HepG2 (cell line): ENCODE results near the gene DRD5. TPM values are rescaled to one million over a fixed set of nuclear protein-coding genes. Genes with fewer than 3 reads are reported as not detected.

Experiments used
- ATAC-seq: fragments of 200-7000 bp; cut with Tn5 transposase; 3 replicates; pipeline ENCODE4 v1.9.1; 2020; ENCODE audit warnings: mild to moderate bottlenecking, moderate library complexity
- BruUV-seq: library from RNA; stranded (reverse); fragments of 400-500 nt; replicated peaks from 2 replicates; lab custom pipeline; 2021; lab: Mats Ljungman, UMichigan
- CTCF ChIA-PET: fragments of 300-600 bp; formaldehyde crosslinking; extraction: SDS; loops from one replicate; lab custom pipeline; 2021; ENCODE audit warnings: low total read pairs, inconsistent platforms, low intra/inter-chr PET ratio; lab: Yijun Ruan, JAX
- POLR2A ChIA-PET: fragments of 350-600 bp; sonication (Branson Sonifier 250); formaldehyde crosslinking; loops from one replicate; lab custom pipeline; 2020; ENCODE audit warnings: antibody characterized with exemption, inconsistent platforms; lab: Yijun Ruan, JAX
- DNase-seq: peaks from one replicate; pipeline ENCODE4 v3.0.0-alpha.2; 2015; ENCODE audit warnings: low spot score
- FAIRE-seq: peaks from 3 replicates; lab custom pipeline; 2011; peaks lifted over from hg19 to GRCh38; lab: Jason Lieb, UNC
- H2AFZ ChIP-seq: one replicate; pipeline ENCODE4 v1.6.1; 2011; ENCODE audit warnings: low read length, inconsistent platforms
- H3K27ac ChIP-seq: fragments of 300-600 bp; 3 replicates; pipeline ENCODE4 v1.8.0; 2011; ENCODE audit warnings: mixed run types, mild to moderate bottlenecking, mixed read lengths, low read length, inconsistent platforms; ENCODE audit not compliant: insufficient read depth; ENCODE audit errors: extremely low read length
- H3K27me3 ChIP-seq, 2 experiments: fragments of 200-600 bp in 1 of 2; 2 replicates in 1 of 2; 3 replicates in 1 of 2; pipeline versions ENCODE4 v1.6.0 to v1.8.0; 2011; ENCODE audit warnings: low read length in 2 of 2, mild to moderate bottlenecking in 2 of 2, moderate library complexity in 2 of 2, inconsistent platforms in 1 of 2; ENCODE audit not compliant: insufficient read depth in 2 of 2, control insufficient read depth in 1 of 2
- H3K36me3 ChIP-seq, 2 experiments: fragments of 200-600 bp in 1 of 2; replicated peaks in 1 of 2; 2 replicates in 1 of 2; 3 replicates in 1 of 2; pipeline versions ENCODE4 v1.5.1 to v1.8.0; 2011; ENCODE audit warnings: low read length in 2 of 2, inconsistent platforms in 1 of 2; ENCODE audit not compliant: insufficient read depth in 2 of 2, control insufficient read depth in 1 of 2
- H3K4me1 ChIP-seq: 2 replicates; pipeline ENCODE4 v1.5.1; 2012; ENCODE audit warnings: low read length, inconsistent platforms; ENCODE audit not compliant: insufficient read depth
- H3K4me2 ChIP-seq: 2 replicates; pipeline ENCODE4 v1.6.0; 2011; ENCODE audit warnings: low read depth, low read length, inconsistent platforms
- H3K4me3 ChIP-seq, 3 experiments: fragments of 200-600 bp in 1 of 3; sonication (generic), shearing (Covaris generic) in 1 of 3; replicated peaks in 1 of 3; 2 replicates each; pipeline ENCODE4 v1.5.1; 2011 to 2016; ENCODE audit warnings: low read length in 3 of 3, inconsistent platforms in 2 of 3, low read depth in 2 of 3, mild to moderate bottlenecking in 2 of 3, control low read depth in 1 of 3, mixed read lengths in 1 of 3; ENCODE audit not compliant: insufficient read depth in 1 of 3
- H3K79me2 ChIP-seq: one replicate; pipeline ENCODE4 v1.6.1; 2011; ENCODE audit warnings: low read length, inconsistent platforms; ENCODE audit not compliant: insufficient read depth
- H3K9ac ChIP-seq: 2 replicates; pipeline ENCODE4 v1.6.0; 2011; ENCODE audit warnings: mild to moderate bottlenecking, low read depth, low read length, inconsistent platforms; ENCODE audit not compliant: insufficient read depth
- H3K9me3 ChIP-seq: 2 replicates; pipeline ENCODE4 v1.5.1; 2012; ENCODE audit warnings: mild to moderate bottlenecking, low read length
- H4K20me1 ChIP-seq: 2 replicates; pipeline ENCODE4 v1.6.0; 2011; ENCODE audit warnings: inconsistent platforms, mild to moderate bottlenecking, low read length, moderate library complexity; ENCODE audit not compliant: insufficient read depth
- CBX1 ChIP-seq: IDR thresholded peaks from one replicate; pipeline ENCODE4 v1.6.1; 2016; ENCODE audit warnings: antibody characterized with exemption, low read depth
- KMT2B ChIP-seq: IDR thresholded peaks from 2 replicates; pipeline ENCODE4 v1.6.1; 2016; ENCODE audit warnings: missing genetic modification reagents, missing compliant biosample characterization
- STAG1 ChIP-seq: sonication (generic); formaldehyde crosslinking; IDR thresholded peaks from 2 replicates; pipeline ENCODE4 v1.4.0; 2020; ENCODE audit warnings: missing genetic modification reagents
- TEAD3 ChIP-seq: optimal IDR thresholded peaks from 2 replicates; pipeline ENCODE3; 2016; ENCODE audit warnings: borderline replicate concordance
- ZEB1 ChIP-seq: IDR thresholded peaks from 2 replicates; pipeline ENCODE4 v1.6.1; 2012; ENCODE audit warnings: mild to moderate bottlenecking, low read depth, inconsistent platforms; ENCODE audit not compliant: insufficient replicate concordance
- ZNF282 ChIP-seq: fragments of 450-650 bp; IDR thresholded peaks from 2 replicates; pipeline ENCODE4 v1.6.1; 2018; ENCODE audit not compliant: partially characterized antibody
- ZNF333 ChIP-seq: sonication (generic); formaldehyde crosslinking; IDR thresholded peaks from 2 replicates; pipeline ENCODE4 v1.4.0; 2020; ENCODE audit warnings: mild to moderate bottlenecking, missing genetic modification reagents, borderline replicate concordance
- ZNF337 ChIP-seq: sonication (generic); formaldehyde crosslinking; IDR thresholded peaks from 2 replicates; pipeline ENCODE4 v1.5.1; 2020; ENCODE audit warnings: missing genetic modification reagents, low read depth, mild to moderate bottlenecking, borderline replicate concordance
- WGBS: methylation state at CpG from one replicate; pipeline ENCODE4 v1.1.6; 2017; ENCODE audit warnings: low lambda C conversion rate; 5-methylcytosine and 5-hydroxymethylcytosine counted together
- in situ Hi-C: cut with HindIII; loops from 2 replicates; pipeline ENCODE4 v1.10.0; 2017; ENCODE audit warnings: low pct_unique_long_range_greater_than_20kb; ENCODE audit not compliant: extremely low pct_ligation_motif_present
- intact Hi-C: fragments of 100-400 bp; cut with micrococcal nuclease; formaldehyde crosslinking; loops from one replicate; pipeline ENCODE4 v1.10.0; 2022; ENCODE audit not compliant: unreplicated experiment
- polyA plus RNA-seq, 8 experiments: library from polyadenylated mRNA; depleted of rRNA in 3 of 8; stranded (reverse) in 7 of 8; unstranded in 1 of 8; fragments of >200 nt; fragmentation: Illumina TruSeq in 4 of 8; extraction: Trizol in 4 of 8; gene quantifications; 2 replicates each; pipeline versions ENCODE4 v1.2.1 to v1.2.3, GENCODE V29; 2011 to 2016; ENCODE audit warnings: low read depth in 4 of 8, missing spikeins in 1 of 8, mixed read lengths in 1 of 8; ENCODE audit not compliant: insufficient read depth in 1 of 8
- total RNA-seq, 5 experiments: library from RNA; depleted of rRNA; stranded (reverse); fragments of >200 nt; fragmentation: Illumina TruSeq; extraction: Trizol; gene quantifications; 2 replicates each; pipeline ENCODE4 v1.2.3, GENCODE V29; 2016; ENCODE audit warnings: low read depth in 1 of 5
- TF ChIP-seq, protein P1 (sequence below): sonication (generic); formaldehyde crosslinking; IDR thresholded peaks from 2 replicates; pipeline ENCODE4 v1.5.0; 2020; ENCODE audit warnings: mild to moderate bottlenecking, missing genetic modification reagents, moderate library complexity
- TF ChIP-seq, protein P2 (sequence below): sonication (generic); formaldehyde crosslinking; IDR thresholded peaks from 2 replicates; pipeline ENCODE4 v1.5.1; 2020; ENCODE audit warnings: missing genetic modification reagents, mild to moderate bottlenecking, borderline replicate concordance
- TF ChIP-seq, protein P3 (sequence below): IDR thresholded peaks from 2 replicates; pipeline ENCODE4 v1.6.1; 2018; ENCODE audit warnings: missing genetic modification reagents

Gene DRD5
- total and polyA plus RNA-seq, 2 of the 13 experiments (the other 11 are each of a cell fraction or from before 2014, with no cell fraction given): not detected

- ChIA-PET CTCF (interaction anchor here (1.2 to 1.5 kb wide), 2 partner anchors 250 to 252 kb away, joined by 3 read pairs; no protein-coding TSS in a partner anchor), POLR2A (no interaction called here)
- H3K27me3 ChIP-seq: no peaks in the 10 kb centered on the region
- H3K79me2 ChIP-seq: no peaks in the 10 kb centered on the region
- no peak overlapping the region for H3K27ac ChIP-seq
- in situ Hi-C loops: loop anchor here (25.0 kb wide), 1 partner anchor 647 kb away; no protein-coding TSS in a partner anchor
- peak; percentile 15 for DNase-seq
- no peak for ATAC-seq
- TF ChIP-seq STAG1 (CRISPR knock-in tag) (0 out of 2 replicates have a peak, but pooled peaks have one; percentile 27), KMT2B (no peak)
- TF ChIP-seq, protein P1, sequence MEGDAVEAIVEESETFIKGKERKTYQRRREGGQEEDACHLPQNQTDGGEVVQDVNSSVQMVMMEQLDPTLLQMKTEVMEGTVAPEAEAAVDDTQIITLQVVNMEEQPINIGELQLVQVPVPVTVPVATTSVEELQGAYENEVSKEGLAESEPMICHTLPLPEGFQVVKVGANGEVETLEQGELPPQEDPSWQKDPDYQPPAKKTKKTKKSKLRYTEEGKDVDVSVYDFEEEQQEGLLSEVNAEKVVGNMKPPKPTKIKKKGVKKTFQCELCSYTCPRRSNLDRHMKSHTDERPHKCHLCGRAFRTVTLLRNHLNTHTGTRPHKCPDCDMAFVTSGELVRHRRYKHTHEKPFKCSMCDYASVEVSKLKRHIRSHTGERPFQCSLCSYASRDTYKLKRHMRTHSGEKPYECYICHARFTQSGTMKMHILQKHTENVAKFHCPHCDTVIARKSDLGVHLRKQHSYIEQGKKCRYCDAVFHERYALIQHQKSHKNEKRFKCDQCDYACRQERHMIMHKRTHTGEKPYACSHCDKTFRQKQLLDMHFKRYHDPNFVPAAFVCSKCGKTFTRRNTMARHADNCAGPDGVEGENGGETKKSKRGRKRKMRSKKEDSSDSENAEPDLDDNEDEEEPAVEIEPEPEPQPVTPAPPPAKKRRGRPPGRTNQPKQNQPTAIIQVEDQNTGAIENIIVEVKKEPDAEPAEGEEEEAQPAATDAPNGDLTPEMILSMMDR (CRISPR knock-in tag): peak; percentile 59
- TF ChIP-seq, all 625 proteins: peak for 2
- Histone ChIP-seq H3K4me3 (no peak overlapping the region), H2AFZ (no peak overlapping the region), H3K4me2 (no peak overlapping the region), H3K9me3 (no peaks in the 10 kb centered on the region), H3K9ac (no peak overlapping the region), H4K20me1 (no peaks in the 10 kb centered on the region), H3K36me3 (no peaks in the 10 kb centered on the region), H3K4me1 (peaks cover 5% of the 10 kb centered on the region; the same call in 1 of the 2 replicates)
- FAIRE-seq: no peak
- BruUV-seq: no TSS peak
- 4% methylated on average over 6 of the region's 9 CpGs for WGBS
- intact Hi-C loops: loop anchor here (2.0 kb wide), 1 partner anchor 134 kb away; no protein-coding TSS in a partner anchor
Measured at GRCh38 chr4:9765091-9765490, 16.3 kb upstream of the DRD5 start.

DNA sequence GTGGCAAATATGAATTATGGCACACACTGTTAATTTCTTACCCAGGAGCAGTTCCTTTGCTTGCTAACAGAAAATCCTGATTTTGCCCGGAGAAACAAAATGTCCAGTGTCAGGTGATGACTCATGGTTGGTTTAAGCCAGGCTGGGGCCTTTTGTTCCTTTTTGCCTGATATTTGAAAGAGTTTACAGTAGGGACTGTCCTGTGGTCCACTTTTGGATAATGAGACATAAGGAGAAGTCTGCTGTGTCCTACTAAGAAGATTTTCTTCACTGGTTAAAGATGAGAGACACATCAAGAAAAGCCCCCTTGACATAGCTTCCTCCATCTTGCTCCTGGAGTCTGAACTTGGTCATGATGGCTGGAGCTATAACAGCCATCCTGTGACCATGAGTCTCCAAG, 12.1 kb upstream of the DRD5 start:
- no peaks in the 10 kb centered on the region for H3K9me3 ChIP-seq
- H2AFZ ChIP-seq: no peak overlapping the region
- ATAC-seq (no peak), DNase-seq (no peak), FAIRE-seq (no peak)
- H3K4me2 ChIP-seq: no peak overlapping the region
- POLR2A ChIA-PET: no interaction called here
- H3K36me3 ChIP-seq: no peaks in the 10 kb centered on the region
- H3K27me3 ChIP-seq: no peaks in the 10 kb centered on the region
- no peak for TF ChIP-seq CBX1
- TF ChIP-seq ZNF282: no peak
- no peak for TF ChIP-seq ZEB1
- no peak for TF ChIP-seq TEAD3 (CRISPR knock-in tag)
- TF ChIP-seq ZNF337 (CRISPR knock-in tag): no peak
- TF ChIP-seq, protein P2, sequence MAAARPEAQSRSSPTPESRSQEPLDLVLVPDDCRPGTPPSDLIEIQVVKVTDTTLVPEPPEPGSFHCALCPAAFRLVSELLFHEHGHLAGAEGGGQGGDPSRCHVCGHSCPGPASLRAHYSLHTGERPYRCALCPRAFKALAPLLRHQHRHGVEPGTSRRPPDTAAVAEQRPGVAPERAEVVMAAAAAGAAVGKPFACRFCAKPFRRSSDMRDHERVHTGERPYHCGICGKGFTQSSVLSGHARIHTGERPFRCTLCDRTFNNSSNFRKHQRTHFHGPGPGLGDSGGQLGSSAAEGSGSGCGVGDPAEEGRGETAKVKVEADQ (CRISPR knock-in tag): no peak
- TF ChIP-seq, protein P3, sequence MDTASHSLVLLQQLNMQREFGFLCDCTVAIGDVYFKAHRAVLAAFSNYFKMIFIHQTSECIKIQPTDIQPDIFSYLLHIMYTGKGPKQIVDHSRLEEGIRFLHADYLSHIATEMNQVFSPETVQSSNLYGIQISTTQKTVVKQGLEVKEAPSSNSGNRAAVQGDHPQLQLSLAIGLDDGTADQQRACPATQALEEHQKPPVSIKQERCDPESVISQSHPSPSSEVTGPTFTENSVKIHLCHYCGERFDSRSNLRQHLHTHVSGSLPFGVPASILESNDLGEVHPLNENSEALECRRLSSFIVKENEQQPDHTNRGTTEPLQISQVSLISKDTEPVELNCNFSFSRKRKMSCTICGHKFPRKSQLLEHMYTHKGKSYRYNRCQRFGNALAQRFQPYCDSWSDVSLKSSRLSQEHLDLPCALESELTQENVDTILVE: no peak
- no peak for TF ChIP-seq ZNF333
- 21% methylated on average over 1 of the region's 1 CpG for WGBS
- H3K27ac ChIP-seq: no peak overlapping the region
- no TSS peak for BruUV-seq
- H3K4me3 ChIP-seq: no peak overlapping the region
- intact Hi-C loops (no loop called here), in situ Hi-C loops (loop anchor here (25.0 kb wide), 1 partner anchor 643 kb away; no protein-coding TSS in a partner anchor)
- CTCF ChIA-PET: no interaction called here
- H4K20me1 ChIP-seq: 0 out of 2 replicates have a peak, but pooled peaks cover 3% of the 10 kb centered on the region
- H3K79me2 ChIP-seq: no peaks in the 10 kb centered on the region
- no peak overlapping the region for H3K9ac ChIP-seq
- H3K4me1 ChIP-seq: no peaks in the 10 kb centered on the region
